Coronary artery (tissue), 2 donors: Measurements from ENCODE around the gene MID1IP1.
A peak's percentile ranks its signal among the peaks of the same experiment; 100 is the strongest.

ENCODE experiments used
- DNase-seq: peaks from one replicate; pipeline ENCODE4 v3.0.0-alpha.2; 2017; ENCODE audit warnings: low spot score
- H3K27ac ChIP-seq, 2 donors: fragments of 200-600 bp; sonication (generic); one replicate each; pipeline ENCODE4 v1.5.1; 2016 to 2019
- H3K4me3 ChIP-seq: fragments of 200-600 bp; sonication (generic); 2 replicates; pipeline ENCODE4 v1.5.1; 2016; ENCODE audit warnings: mild to moderate bottlenecking, moderate library complexity
- CTCF ChIP-seq: fragments of 200-600 bp; sonication (generic); IDR thresholded peaks from one replicate; pipeline ENCODE4 v1.5.1; 2019; ENCODE audit warnings: antibody characterized with exemption

The MID1IP1 gene

GRCh38 chrX:38817004-38817703 is 15.9 kb downstream of the MID1IP1 start:
- DNase-seq = no peak
- Histone ChIP-seq H3K4me3 (no peak overlapping the region), H3K27ac (peak overlapping the region in 1 of 2 donors; percentile 34)
- TF ChIP-seq CTCF = no peak

- TF ChIP-seq CTCF = no peak
- no peak for DNase-seq
- Histone ChIP-seq H3K27ac (no peak overlapping the region), H3K4me3 (no peak overlapping the region)
Measured at GRCh38 chrX:38819163-38819562, 17.9 kb downstream of the MID1IP1 start.

- H3K27ac ChIP-seq = no peak overlapping the region
- H3K4me3 ChIP-seq = no peak overlapping the region
- TF ChIP-seq CTCF = no peak
- no peak for DNase-seq
Measured at GRCh38 chrX:38819709-38820108, 18.4 kb downstream of the MID1IP1 start.

- TF ChIP-seq CTCF = no peak
- no peak overlapping the region for H3K27ac ChIP-seq
- no peak overlapping the region for H3K4me3 ChIP-seq
- no peak for DNase-seq
Measured at GRCh38 chrX:38820751-38821150, 19.5 kb downstream of the MID1IP1 start.

- H3K27ac ChIP-seq = no peak overlapping the region
- H3K4me3 ChIP-seq = no peak overlapping the region
- no peak for DNase-seq
- no peak for TF ChIP-seq CTCF
Measured at GRCh38 chrX:38824176-38824575, 22.9 kb downstream of the MID1IP1 start.

- H3K4me3 ChIP-seq = no peak overlapping the region
- DNase-seq = no peak
- no peak overlapping the region for H3K27ac ChIP-seq
- no peak for TF ChIP-seq CTCF
Measured at GRCh38 chrX:38831949-38832348, 30.7 kb downstream of the MID1IP1 start.

GRCh38 chrX:38837389-38837788 is 36.1 kb downstream of the MID1IP1 start:
- no peak overlapping the region for H3K27ac ChIP-seq
- H3K4me3 ChIP-seq = no peak overlapping the region
- TF ChIP-seq CTCF = no peak
- no peak for DNase-seq
